AG04450 (cell line): ENCODE results near the gene KRT6A. TPM values are rescaled to one million over a fixed set of nuclear protein-coding genes. Genes with fewer than 3 reads are reported as not detected.

Experiments used
- CTCF ChIA-PET: fragments of 300-600, 350-600 bp; formaldehyde crosslinking; extraction: SDS; loops from one replicate; lab custom pipeline; 2022; ENCODE audit warnings: antibody characterized with exemption, inconsistent platforms; lab: Charles Lee
- POLR2A ChIA-PET: fragments of 350-600 bp; formaldehyde crosslinking; extraction: SDS; loops from one replicate; lab custom pipeline; 2021; ENCODE audit warnings: antibody characterized with exemption, inconsistent platforms; lab: Yijun Ruan, JAX
- DNase-seq: peaks from one replicate; pipeline ENCODE4 v3.0.0-alpha.2; 2011; ENCODE audit warnings: low read depth, low spot score
- H3K27ac ChIP-seq: one replicate; pipeline ENCODE4 v1.5.1; 2012; ENCODE audit warnings: low read depth, low read length, control low read depth
- H3K27me3 ChIP-seq: one replicate; pipeline ENCODE4 v1.6.0; 2012; ENCODE audit warnings: low read length; ENCODE audit not compliant: control insufficient read depth, insufficient read depth
- H3K4me3 ChIP-seq: 2 replicates; pipeline ENCODE4 v1.5.1; 2011; ENCODE audit warnings: mild to moderate bottlenecking, low read depth, low read length, control low read depth
- H3K9me3 ChIP-seq: 2 replicates; pipeline ENCODE4 v1.5.1; 2012; ENCODE audit warnings: low read length; ENCODE audit not compliant: control insufficient read depth, insufficient read depth
- CTCF ChIP-seq: IDR thresholded peaks from 2 replicates; pipeline ENCODE4 v1.5.1; 2011; ENCODE audit warnings: low read depth, low read length, control low read depth, inconsistent platforms
- polyA plus RNA-seq: library from polyadenylated mRNA; depleted of rRNA; stranded (reverse); fragments of >200 nt; gene quantifications from 2 replicates; pipeline ENCODE4 v1.2.3, GENCODE V29; 2011

The KRT6A gene
- polyA plus RNA-seq, 1 experiment = not detected

- no peak for TF ChIP-seq CTCF
- Histone ChIP-seq H3K9me3 (no peaks in the 10 kb centered on the region), H3K27me3 (peaks cover 5% of the 10 kb centered on the region), H3K4me3 (no peak overlapping the region), H3K27ac (no peak overlapping the region)
- CTCF ChIA-PET = no interaction called here
- DNase-seq = no peak
- POLR2A ChIA-PET = no interaction called here
These were observed 23.2 kb downstream of the KRT6A start for GRCh38 chr12:52469853-52470252.

GRCh38 chr12:52464897-52465296 is 28.2 kb downstream of the KRT6A start:
- Histone ChIP-seq H3K27me3 (peaks cover 2% of the 10 kb centered on the region), H3K4me3 (no peak overlapping the region), H3K9me3 (no peaks in the 10 kb centered on the region), H3K27ac (no peak overlapping the region)
- no peak for TF ChIP-seq CTCF
- CTCF ChIA-PET = interaction anchor here (1.1 kb wide), 1 partner anchor 92 kb away, joined by 4 read pairs; no protein-coding TSS in a partner anchor
- POLR2A ChIA-PET = no interaction called here
- no peak for DNase-seq

GRCh38 chr12:52461693-52462092 is 31.4 kb downstream of the KRT6A start:
- Histone ChIP-seq H3K9me3 (no peaks in the 10 kb centered on the region), H3K27me3 (peaks cover 4% of the 10 kb centered on the region), H3K4me3 (no peak overlapping the region), H3K27ac (no peak overlapping the region)
- POLR2A ChIA-PET = no interaction called here
- CTCF ChIA-PET = no interaction called here
- no peak for DNase-seq
- TF ChIP-seq CTCF = no peak

GRCh38 chr12:52458861-52459260 is 34.2 kb downstream of the KRT6A start:
- no peak for DNase-seq
- Histone ChIP-seq H3K4me3 (no peak overlapping the region), H3K27ac (no peak overlapping the region), H3K9me3 (no peaks in the 10 kb centered on the region), H3K27me3 (peaks cover 2% of the 10 kb centered on the region)
- ChIA-PET CTCF (no interaction called here), POLR2A (no interaction called here)
- no peak for TF ChIP-seq CTCF

GRCh38 chr12:52455821-52456220 is 37.2 kb downstream of the KRT6A start:
- POLR2A ChIA-PET = no interaction called here

More at GRCh38 chr12:52455821-52456220, 37.2 kb downstream of the KRT6A start:
- no peaks in the 10 kb centered on the region for H3K9me3 ChIP-seq
- no peak overlapping the region for H3K27ac ChIP-seq
- no peak for TF ChIP-seq CTCF
- CTCF ChIA-PET = no interaction called here
- no peak for DNase-seq
- H3K4me3 ChIP-seq = no peak overlapping the region
- H3K27me3 ChIP-seq = peaks cover 2% of the 10 kb centered on the region
